B cell (primary cell): Measurements from ENCODE around the gene FAM227B. TPM values are rescaled to one million over a fixed set of nuclear protein-coding genes. Genes with fewer than 3 reads are reported as not detected.

Source experiments
- ATAC-seq: fragments of 200-7000 bp; cut with Tn5 transposase; one replicate; pipeline ENCODE4 v1.10.0; 2021; ENCODE audit warnings: low read depth, mild to moderate bottlenecking, moderate number of reproducible peaks, moderate library complexity
- CTCF ChIA-PET: fragments of 350-600 bp; sonication (Branson Sonifier 250); formaldehyde crosslinking; loops from one replicate; lab custom pipeline; 2021; ENCODE audit warnings: antibody characterized with exemption, inconsistent platforms; lab: Charles Lee
- POLR2A ChIA-PET: fragments of 350-600 bp; sonication (Branson Sonifier 250); formaldehyde crosslinking; loops from one replicate; lab custom pipeline; 2021; ENCODE audit warnings: antibody characterized with exemption; lab: Charles Lee
- DNase-seq: peaks from one replicate; pipeline ENCODE4 v3.0.0; 2013
- H2AFZ ChIP-seq: 2 replicates; pipeline ENCODE4 v1.6.1; 2012; ENCODE audit warnings: mild to moderate bottlenecking, low read depth, low read length; ENCODE audit not compliant: insufficient read depth, poor library complexity, severe bottlenecking
- H3K27ac ChIP-seq, 2 donors: 1 replicate in 1 of 2; 2 replicates in 1 of 2; pipeline ENCODE4 v1.5.1; 2012 to 2013; ENCODE audit warnings: low read length in 2 of 2, mild to moderate bottlenecking in 2 of 2, moderate library complexity in 1 of 2
- H3K27me3 ChIP-seq, 4 experiments: fragments of 200-600 bp in 1 of 4; sonication (generic) in 1 of 4; replicated peaks in 1 of 4; 1 replicate in 2 of 4; 2 replicates in 2 of 4; pipeline versions ENCODE4 v1.6.1 to v1.7.0; 2013 to 2016; ENCODE audit warnings: low read length in 3 of 4, mild to moderate bottlenecking in 2 of 4, mixed read lengths in 1 of 4, moderate library complexity in 1 of 4; ENCODE audit not compliant: insufficient read depth in 4 of 4, control insufficient read depth in 3 of 4; ENCODE audit errors: control extremely low read depth in 1 of 4
- H3K36me3 ChIP-seq, 2 experiments: replicated peaks in 1 of 2; 1 replicate in 1 of 2; 2 replicates in 1 of 2; pipeline versions ENCODE4 v1.6.1 to v1.7.1; 2013; ENCODE audit warnings: low read length in 1 of 2; ENCODE audit not compliant: insufficient read depth in 2 of 2, control insufficient read depth in 1 of 2; ENCODE audit errors: control extremely low read depth in 1 of 2, extremely low read depth in 1 of 2
- H3K4me1 ChIP-seq, 2 donors: fragments of 200-600 bp in 1 of 2; sonication (generic) in 1 of 2; 1 replicate in 1 of 2; 2 replicates in 1 of 2; pipeline versions ENCODE4 v1.5.1 to v1.6.1; 2013 to 2017; ENCODE audit warnings: low read length in 2 of 2; ENCODE audit not compliant: control insufficient read depth in 2 of 2, insufficient read depth in 2 of 2
- H3K4me2 ChIP-seq: replicated peaks from 2 replicates; pipeline ENCODE3; 2012; ENCODE audit warnings: mild to moderate bottlenecking, low read depth, low read length; ENCODE audit not compliant: poor library complexity, severe bottlenecking
- H3K4me3 ChIP-seq, 5 experiments: fragments of 200-600 bp in 1 of 5; sonication (generic) in 1 of 5; 1 replicate in 3 of 5; 2 replicates in 2 of 5; pipeline versions ENCODE4 v1.5.1 to v1.7.0; 2011 to 2016; ENCODE audit warnings: low read length in 4 of 5, mild to moderate bottlenecking in 4 of 5, low read depth in 2 of 5, control low read depth in 1 of 5, moderate library complexity in 1 of 5; ENCODE audit not compliant: insufficient read depth in 1 of 5; ENCODE audit errors: control extremely low read depth in 1 of 5, extremely low read depth in 1 of 5
- H3K79me2 ChIP-seq: fragments of 200-600 bp; sonication (generic); one replicate; pipeline ENCODE4 v1.6.0; 2016; ENCODE audit warnings: low read length; ENCODE audit not compliant: control insufficient read depth, insufficient read depth
- H3K9ac ChIP-seq: fragments of 200-600 bp; sonication (generic); 2 replicates; pipeline ENCODE4 v1.6.1; 2017; ENCODE audit warnings: mild to moderate bottlenecking, low read length, moderate library complexity
- H3K9me3 ChIP-seq, 3 donors: one replicate each; pipeline versions ENCODE4 v1.6.1 to v1.7.1; 2013; ENCODE audit warnings: low read length in 2 of 3; ENCODE audit not compliant: control insufficient read depth in 2 of 3, insufficient read depth in 1 of 3; ENCODE audit errors: control extremely low read depth in 1 of 3
- H4K20me1 ChIP-seq: 2 replicates; pipeline ENCODE4 v1.6.0; 2012; ENCODE audit warnings: mild to moderate bottlenecking, low read length; ENCODE audit not compliant: insufficient read depth, control insufficient read depth, poor library complexity, severe bottlenecking
- H3K27ac Mint-ChIP-seq: one replicate; pipeline ENCODE4 v1.8.0; 2021; ENCODE audit warnings: mixed read lengths
- H3K27me3 Mint-ChIP-seq: one replicate; pipeline ENCODE4 v1.8.0; 2021; ENCODE audit warnings: mixed read lengths
- H3K4me1 Mint-ChIP-seq: one replicate; pipeline ENCODE4 v1.8.0; 2021; ENCODE audit warnings: mixed read lengths
- H3K4me3 Mint-ChIP-seq: one replicate; pipeline ENCODE4 v1.8.0; 2021; ENCODE audit warnings: mixed read lengths
- H3K9me3 Mint-ChIP-seq: one replicate; pipeline ENCODE4 v1.8.0; 2022; ENCODE audit warnings: mixed read lengths; ENCODE audit not compliant: insufficient read depth
- EZH2 ChIP-seq: IDR thresholded peaks from 2 replicates; pipeline ENCODE4 v1.6.1; 2012; ENCODE audit warnings: borderline replicate concordance, low read depth, mild to moderate bottlenecking, moderate library complexity, low read length; ENCODE audit not compliant: insufficient read depth, poor library complexity, severe bottlenecking
- WGBS: methylation state at CpG from one replicate; pipeline ENCODE4 v1.1.5; 2013; ENCODE audit warnings: missing lambda C conversion rate; ENCODE audit not compliant: insufficient coverage; 5-methylcytosine and 5-hydroxymethylcytosine counted together
- intact Hi-C: fragments of 100-400 bp; cut with micrococcal nuclease; formaldehyde crosslinking; loops from one replicate; pipeline ENCODE4 v1.10.0; 2022
- polyA plus RNA-seq: library from polyadenylated mRNA; depleted of rRNA; stranded (reverse); fragments of >200 nt; gene quantifications from 2 replicates; pipeline ENCODE4 v1.2.3, GENCODE V29; 2012
- total RNA-seq, 2 donors: library from RNA; stranded (reverse); fragments of 120-200 nt in 1 of 2; gene quantifications; 1 replicate in 1 of 2; 2 replicates in 1 of 2; pipeline versions ENCODE4 v1.2.3 to v1.2.4, GENCODE V29; 2013 to 2022
- TF ChIP-seq, protein P1 (sequence below): fragments of 200-600 bp; IDR thresholded peaks from one replicate; pipeline ENCODE4 v1.8.0; 2022; ENCODE audit warnings: antibody characterized with exemption, mild to moderate bottlenecking

FAM227B gene
- total and polyA plus RNA-seq, 2 donors (not counting 1 experiment from before 2014, with no cell fraction given): 5.6 to 8.9 TPM

DNA sequence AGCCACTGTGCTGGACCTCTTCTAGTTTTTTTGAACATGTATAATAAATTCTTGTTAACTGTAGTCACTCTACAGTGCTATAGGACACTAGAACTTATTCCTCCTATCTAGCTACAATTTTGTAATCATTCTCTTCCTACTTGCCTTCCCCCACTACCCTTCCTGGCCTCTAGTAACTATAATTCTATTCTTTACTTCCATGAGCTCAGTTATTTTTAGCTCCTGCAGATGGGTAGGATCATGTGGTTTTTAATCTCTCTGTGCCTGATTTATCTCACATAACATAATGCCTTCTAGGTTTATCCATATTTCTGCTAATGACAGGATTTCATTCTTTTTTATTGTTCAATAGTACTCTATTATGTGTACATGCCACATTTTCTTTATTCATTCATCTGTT lies 310.7 kb downstream of the FAM227B start:
- Histone ChIP-seq H3K4me3 (no peak overlapping the region), H3K4me2 (no peak overlapping the region), H3K27ac (no peak overlapping the region), H3K9ac (no peak overlapping the region), H4K20me1 (peaks cover 3% of the 10 kb centered on the region), H2AFZ (no peak overlapping the region), H3K36me3 (peaks cover 4 to 8% of the 10 kb centered on the region in 2 experiments), H3K9me3 (no peaks in the 10 kb centered on the region), H3K4me1 (no peaks in the 10 kb centered on the region), H3K79me2 (no peaks in the 10 kb centered on the region), H3K27me3 (no peaks in the 10 kb centered on the region)
- Mint-ChIP-seq H3K4me3 (no peak overlapping the region), H3K27me3 (no peaks in the 10 kb centered on the region), H3K9me3 (no peaks in the 10 kb centered on the region), H3K4me1 (peaks cover 4% of the 10 kb centered on the region), H3K27ac (no peak overlapping the region)
- ATAC-seq (no peak), DNase-seq (no peak)
- POLR2A ChIA-PET: no interaction called here
- intact Hi-C loops: no loop called here
- TF ChIP-seq, protein P1, sequence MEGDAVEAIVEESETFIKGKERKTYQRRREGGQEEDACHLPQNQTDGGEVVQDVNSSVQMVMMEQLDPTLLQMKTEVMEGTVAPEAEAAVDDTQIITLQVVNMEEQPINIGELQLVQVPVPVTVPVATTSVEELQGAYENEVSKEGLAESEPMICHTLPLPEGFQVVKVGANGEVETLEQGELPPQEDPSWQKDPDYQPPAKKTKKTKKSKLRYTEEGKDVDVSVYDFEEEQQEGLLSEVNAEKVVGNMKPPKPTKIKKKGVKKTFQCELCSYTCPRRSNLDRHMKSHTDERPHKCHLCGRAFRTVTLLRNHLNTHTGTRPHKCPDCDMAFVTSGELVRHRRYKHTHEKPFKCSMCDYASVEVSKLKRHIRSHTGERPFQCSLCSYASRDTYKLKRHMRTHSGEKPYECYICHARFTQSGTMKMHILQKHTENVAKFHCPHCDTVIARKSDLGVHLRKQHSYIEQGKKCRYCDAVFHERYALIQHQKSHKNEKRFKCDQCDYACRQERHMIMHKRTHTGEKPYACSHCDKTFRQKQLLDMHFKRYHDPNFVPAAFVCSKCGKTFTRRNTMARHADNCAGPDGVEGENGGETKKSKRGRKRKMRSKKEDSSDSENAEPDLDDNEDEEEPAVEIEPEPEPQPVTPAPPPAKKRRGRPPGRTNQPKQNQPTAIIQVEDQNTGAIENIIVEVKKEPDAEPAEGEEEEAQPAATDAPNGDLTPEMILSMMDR: no peak
- TF ChIP-seq EZH2: no peak
- CTCF ChIA-PET: no interaction called here

DNA sequence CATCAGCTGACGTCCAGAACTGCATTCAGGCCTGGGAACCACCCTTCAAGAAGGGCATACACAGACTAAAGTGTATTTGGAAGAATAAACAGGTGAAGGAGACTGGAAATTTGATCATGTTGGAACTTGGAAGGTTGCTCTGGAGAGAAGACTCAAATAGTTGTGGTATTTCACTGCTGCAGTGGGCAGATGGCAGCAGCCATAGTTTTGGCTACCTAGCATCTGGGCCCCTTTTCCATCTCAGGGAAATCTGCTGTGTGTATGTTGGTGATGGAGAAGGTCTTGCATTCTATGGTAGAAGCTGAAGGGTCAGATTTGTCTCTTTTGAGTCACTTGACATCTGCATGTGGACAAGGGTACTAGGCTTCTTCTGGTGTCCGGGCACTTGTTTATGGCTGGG lies 311.9 kb downstream of the FAM227B start:
- Histone ChIP-seq H3K79me2 (no peaks in the 10 kb centered on the region), H3K27ac (no peak overlapping the region), H4K20me1 (peaks cover 3% of the 10 kb centered on the region), H3K4me1 (no peaks in the 10 kb centered on the region), H3K4me2 (no peak overlapping the region), H3K9ac (no peak overlapping the region), H3K9me3 (no peaks in the 10 kb centered on the region), H3K36me3 (peaks cover 5 to 15% of the 10 kb centered on the region in 2 experiments), H2AFZ (no peak overlapping the region), H3K4me3 (no peak overlapping the region), H3K27me3 (no peaks in the 10 kb centered on the region)
- Mint-ChIP-seq H3K27ac (no peak overlapping the region), H3K4me1 (peaks cover 4% of the 10 kb centered on the region), H3K27me3 (no peaks in the 10 kb centered on the region), H3K9me3 (no peaks in the 10 kb centered on the region), H3K4me3 (no peak overlapping the region)
- ChIA-PET POLR2A (no interaction called here), CTCF (no interaction called here)
- ATAC-seq (no peak), DNase-seq (no peak)
- TF ChIP-seq, protein P1: no peak
- no peak for TF ChIP-seq EZH2
- WGBS: 100% methylated on average over 1 of the region's 2 CpGs
- intact Hi-C loops: no loop called here
